C4-2B (cell line): ENCODE results near the gene TEDC1.

Source experiments
- ZFX ChIP-seq: fragments of 450-650 bp; IDR thresholded peaks from 2 replicates; pipeline ENCODE4 v1.6.1; 2017
- TF ChIP-seq, protein P1 (sequence below): fragments of 450-650 bp; conservative IDR thresholded peaks from 2 replicates; pipeline ENCODE4 v1.5.1; 2017; ENCODE audit warnings: mild to moderate bottlenecking

- TF ChIP-seq, protein P1, sequence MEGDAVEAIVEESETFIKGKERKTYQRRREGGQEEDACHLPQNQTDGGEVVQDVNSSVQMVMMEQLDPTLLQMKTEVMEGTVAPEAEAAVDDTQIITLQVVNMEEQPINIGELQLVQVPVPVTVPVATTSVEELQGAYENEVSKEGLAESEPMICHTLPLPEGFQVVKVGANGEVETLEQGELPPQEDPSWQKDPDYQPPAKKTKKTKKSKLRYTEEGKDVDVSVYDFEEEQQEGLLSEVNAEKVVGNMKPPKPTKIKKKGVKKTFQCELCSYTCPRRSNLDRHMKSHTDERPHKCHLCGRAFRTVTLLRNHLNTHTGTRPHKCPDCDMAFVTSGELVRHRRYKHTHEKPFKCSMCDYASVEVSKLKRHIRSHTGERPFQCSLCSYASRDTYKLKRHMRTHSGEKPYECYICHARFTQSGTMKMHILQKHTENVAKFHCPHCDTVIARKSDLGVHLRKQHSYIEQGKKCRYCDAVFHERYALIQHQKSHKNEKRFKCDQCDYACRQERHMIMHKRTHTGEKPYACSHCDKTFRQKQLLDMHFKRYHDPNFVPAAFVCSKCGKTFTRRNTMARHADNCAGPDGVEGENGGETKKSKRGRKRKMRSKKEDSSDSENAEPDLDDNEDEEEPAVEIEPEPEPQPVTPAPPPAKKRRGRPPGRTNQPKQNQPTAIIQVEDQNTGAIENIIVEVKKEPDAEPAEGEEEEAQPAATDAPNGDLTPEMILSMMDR, result no peak
- TF ChIP-seq ZFX, result no peak
Observed at GRCh38 chr14:105442834-105443233, 48.2 kb upstream of the TEDC1 start.
